Measurements from ENCODE around the gene TCFL5.

DNA sequence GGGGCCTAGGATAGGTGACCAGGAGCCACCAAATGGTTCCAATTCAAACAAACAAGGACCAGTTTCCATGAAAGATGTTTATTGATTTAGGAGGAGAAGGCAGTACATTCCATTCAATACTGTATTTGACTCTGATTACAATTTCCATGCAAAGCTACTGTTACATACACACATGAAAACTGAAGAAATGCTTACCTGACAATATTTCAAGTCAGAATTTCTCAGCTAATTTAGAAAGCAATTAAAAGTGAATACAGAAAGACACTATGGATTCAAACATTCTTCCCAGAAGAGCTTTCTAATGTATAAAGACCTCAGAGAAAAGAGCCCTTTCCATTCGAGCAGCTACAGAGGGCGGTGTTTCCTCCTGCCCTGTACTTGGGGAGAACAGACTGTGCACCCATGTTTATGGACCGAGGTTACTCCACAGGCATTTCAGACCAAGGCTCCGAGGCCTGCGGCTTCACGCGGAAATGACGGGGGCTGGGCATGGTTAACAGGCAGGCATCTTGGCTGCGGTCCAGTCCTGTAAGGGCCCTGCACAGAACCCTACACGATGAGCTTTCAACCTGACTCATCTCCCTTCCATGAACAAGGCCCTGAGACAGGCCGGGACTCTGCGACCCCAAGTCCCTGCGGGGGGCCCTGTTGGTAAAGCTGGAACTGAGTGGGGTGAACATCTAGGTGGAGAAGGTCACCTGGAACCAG is 25.7 kb upstream of the TCFL5 start:
- TF ChIP-seq, protein P1, sequence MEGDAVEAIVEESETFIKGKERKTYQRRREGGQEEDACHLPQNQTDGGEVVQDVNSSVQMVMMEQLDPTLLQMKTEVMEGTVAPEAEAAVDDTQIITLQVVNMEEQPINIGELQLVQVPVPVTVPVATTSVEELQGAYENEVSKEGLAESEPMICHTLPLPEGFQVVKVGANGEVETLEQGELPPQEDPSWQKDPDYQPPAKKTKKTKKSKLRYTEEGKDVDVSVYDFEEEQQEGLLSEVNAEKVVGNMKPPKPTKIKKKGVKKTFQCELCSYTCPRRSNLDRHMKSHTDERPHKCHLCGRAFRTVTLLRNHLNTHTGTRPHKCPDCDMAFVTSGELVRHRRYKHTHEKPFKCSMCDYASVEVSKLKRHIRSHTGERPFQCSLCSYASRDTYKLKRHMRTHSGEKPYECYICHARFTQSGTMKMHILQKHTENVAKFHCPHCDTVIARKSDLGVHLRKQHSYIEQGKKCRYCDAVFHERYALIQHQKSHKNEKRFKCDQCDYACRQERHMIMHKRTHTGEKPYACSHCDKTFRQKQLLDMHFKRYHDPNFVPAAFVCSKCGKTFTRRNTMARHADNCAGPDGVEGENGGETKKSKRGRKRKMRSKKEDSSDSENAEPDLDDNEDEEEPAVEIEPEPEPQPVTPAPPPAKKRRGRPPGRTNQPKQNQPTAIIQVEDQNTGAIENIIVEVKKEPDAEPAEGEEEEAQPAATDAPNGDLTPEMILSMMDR (IDR thresholded peaks at IDR 0.05; ENCODE audit: borderline replicate concordance, extremely low read depth, low read length, poor library complexity, severe bottlenecking): no peak
- TF ChIP-seq EZH2 (IDR thresholded peaks at IDR 0.05; ENCODE audit: borderline replicate concordance, low read depth, low read length, severe bottlenecking): no peak

Data from DND-41 (cell line).